GM23248 (cell line): ENCODE data around the gene ZFAND6.

Experiments used
- EZH2 ChIP-seq: fragments of 200-600 bp; sonication (generic); IDR thresholded peaks from 2 replicates; pipeline ENCODE4 v1.6.1; 2018; ENCODE audit warnings: antibody characterized with exemption, mild to moderate bottlenecking; ENCODE audit not compliant: insufficient read depth, poor library complexity, severe bottlenecking
- EZH2phosphoT487 ChIP-seq: fragments of 200-600 bp; sonication (generic); IDR thresholded peaks from 2 replicates; pipeline ENCODE4 v1.6.1; 2018; ENCODE audit warnings: antibody characterized with exemption, moderate library complexity, mild to moderate bottlenecking, low read depth; ENCODE audit not compliant: insufficient read depth

DNA sequence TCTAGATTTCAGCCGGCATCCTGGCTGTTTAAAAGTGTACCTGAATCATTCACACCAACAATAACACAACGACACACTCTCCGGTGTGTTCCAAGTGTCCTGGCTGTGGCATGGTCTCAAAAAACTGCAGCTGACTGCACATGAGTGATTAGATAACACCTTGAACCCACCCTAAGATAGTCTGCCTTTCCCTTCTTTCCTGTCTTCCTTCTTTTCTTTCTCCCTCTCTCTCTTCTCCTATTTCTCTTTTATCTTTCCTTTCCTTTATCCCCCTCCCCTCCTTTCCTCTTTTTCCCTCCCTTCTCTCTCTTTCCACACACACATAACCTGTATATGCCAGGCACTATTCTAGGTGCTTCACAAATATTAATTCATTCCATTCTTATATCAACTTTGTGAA is 92.1 kb downstream of the ZFAND6 start:
- TF ChIP-seq EZH2 (no peak), EZH2phosphoT487 (no peak)
